MM.1S (cell line): ENCODE measurements around the gene UQCC5.

Experiments used
- CTCF ChIP-seq: fragments of 300-600 bp; sonication (generic); IDR thresholded peaks from 2 replicates; pipeline ENCODE4 v1.5.1; 2016; ENCODE audit warnings: antibody characterized with exemption, low read length, mixed read lengths
- EZH2 ChIP-seq: fragments of 300-600 bp; sonication (generic); optimal IDR thresholded peaks from 2 replicates; pipeline ENCODE3; 2017; ENCODE audit warnings: low read depth, mild to moderate bottlenecking, antibody characterized with exemption, low read length, mixed read lengths
- EZH2phosphoT487 ChIP-seq: fragments of 300-600 bp; sonication (generic); IDR thresholded peaks from 2 replicates; pipeline ENCODE4 v1.6.1; 2018; ENCODE audit warnings: antibody characterized with exemption, low read length

GRCh38 chr3:52492059-52492458, 44.3 kb upstream of the UQCC5 start:
- no peak for TF ChIP-seq CTCF
- TF ChIP-seq EZH2phosphoT487, result no peak
- no peak for TF ChIP-seq EZH2
